Measurements from ENCODE around the gene KY.

DNA sequence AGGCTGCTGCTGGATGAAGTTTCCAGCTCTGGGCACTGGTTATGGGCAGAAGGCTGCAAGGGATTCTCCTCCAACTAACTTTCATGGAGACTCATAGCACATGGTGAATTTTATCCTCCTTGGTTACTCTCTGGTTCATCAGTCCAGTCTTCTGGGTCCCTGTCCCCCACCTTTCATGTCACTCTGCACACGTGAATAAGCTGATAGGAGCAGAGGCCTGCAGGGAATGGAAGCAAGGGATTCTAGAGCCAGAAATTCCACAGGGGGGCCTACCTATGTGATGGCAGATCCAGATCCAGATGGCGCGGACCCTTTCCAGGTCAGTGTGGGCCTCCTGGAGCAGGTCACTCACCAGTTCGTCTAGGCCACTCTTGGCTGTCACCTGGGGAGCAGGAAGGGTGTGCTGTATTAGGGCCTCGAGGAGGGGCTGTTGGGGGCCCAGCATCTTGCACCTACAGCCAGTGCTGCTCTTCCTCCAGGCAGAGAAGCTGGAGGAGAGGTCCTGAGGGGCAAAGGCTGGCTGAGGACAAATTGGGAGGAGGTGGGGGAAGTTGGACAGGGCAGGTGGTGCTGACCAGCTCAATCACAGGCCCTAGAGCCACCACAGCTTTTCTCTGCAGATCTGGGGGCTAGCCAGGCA lies 30.2 kb downstream of the KY start:
- TF ChIP-seq POLR2A (IDR thresholded peaks at IDR 0.05; ENCODE audit: low read length) (no peak), GATA1 (IDR thresholded peaks at IDR 0.05; ENCODE audit: low read depth, low read length) (no peak)

All from erythroblast (primary cell).